Progenitor cell of endocrine pancreas (in vitro differentiated cells): ENCODE measurements around the gene BFSP2. TPM values are rescaled to one million over a fixed set of nuclear protein-coding genes. Genes with fewer than 3 reads are reported as not detected.

Experiments used
- DNase-seq: peaks from one replicate; pipeline ENCODE4 v3.0.0; 2021; ENCODE audit warnings: low spot score; ENCODE audit not compliant: unreplicated experiment
- H3K27ac Mint-ChIP-seq: 2 replicates; pipeline ENCODE4 v1.8.0; 2021; ENCODE audit warnings: mild to moderate bottlenecking, moderate library complexity, mixed read lengths
- H3K27me3 Mint-ChIP-seq: 2 replicates; pipeline ENCODE4 v1.8.0; 2021; ENCODE audit warnings: mixed read lengths
- H3K36me3 Mint-ChIP-seq: 2 replicates; pipeline ENCODE4 v1.8.0; 2022; ENCODE audit warnings: mixed read lengths; ENCODE audit not compliant: insufficient read depth
- H3K4me1 Mint-ChIP-seq: 2 replicates; pipeline ENCODE4 v1.8.0; 2021; ENCODE audit warnings: low read depth, mixed read lengths
- H3K4me3 Mint-ChIP-seq: 2 replicates; pipeline ENCODE4 v1.8.0; 2021; ENCODE audit warnings: low read depth, mild to moderate bottlenecking, moderate library complexity, mixed read lengths
- H3K9me3 Mint-ChIP-seq: 2 replicates; pipeline ENCODE4 v1.8.0; 2021; ENCODE audit warnings: low read depth, mixed read lengths
- total RNA-seq: library from RNA; stranded (reverse); gene quantifications from 2 replicates; pipeline ENCODE4 v1.2.1, GENCODE V29; 2021
- TF ChIP-seq, protein P1 (sequence below): fragments of 200-600 bp; sonication (generic); IDR thresholded peaks from one replicate; pipeline ENCODE4 v1.5.0; 2021; ENCODE audit warnings: antibody characterized with exemption, mild to moderate bottlenecking; ENCODE audit not compliant: unreplicated experiment

Gene BFSP2
- total RNA-seq, 1 donor from 2014 or later = not detected

DNA sequence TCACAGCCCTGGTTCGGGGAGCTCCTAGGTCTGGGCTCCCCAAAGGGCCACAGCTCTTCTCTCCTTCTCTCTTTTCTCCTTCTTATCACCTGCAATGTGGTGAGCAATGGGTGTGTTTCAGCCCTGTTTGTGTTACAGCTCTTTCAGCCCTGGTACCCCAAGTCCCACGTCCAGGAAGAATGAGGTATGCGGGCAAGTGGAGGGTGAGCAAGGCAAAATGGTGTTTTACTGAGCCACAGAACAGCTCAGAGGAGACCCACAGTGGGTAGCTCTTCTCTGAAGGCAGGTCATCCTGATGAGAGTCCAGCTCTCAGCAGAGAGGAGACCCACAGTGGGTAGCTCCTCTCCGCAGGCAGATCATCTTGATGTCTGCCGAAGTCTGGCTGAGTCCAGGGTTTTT lies 86.8 kb downstream of the BFSP2 start:
- Mint-ChIP-seq H3K9me3 (peaks cover 22% of the 10 kb centered on the region), H3K4me3 (no peak overlapping the region), H3K27ac (no peak overlapping the region), H3K4me1 (peaks cover 9% of the 10 kb centered on the region), H3K27me3 (no peaks in the 10 kb centered on the region), H3K36me3 (peaks cover 3% of the 10 kb centered on the region)
- DNase-seq = no peak
- TF ChIP-seq, protein P1, sequence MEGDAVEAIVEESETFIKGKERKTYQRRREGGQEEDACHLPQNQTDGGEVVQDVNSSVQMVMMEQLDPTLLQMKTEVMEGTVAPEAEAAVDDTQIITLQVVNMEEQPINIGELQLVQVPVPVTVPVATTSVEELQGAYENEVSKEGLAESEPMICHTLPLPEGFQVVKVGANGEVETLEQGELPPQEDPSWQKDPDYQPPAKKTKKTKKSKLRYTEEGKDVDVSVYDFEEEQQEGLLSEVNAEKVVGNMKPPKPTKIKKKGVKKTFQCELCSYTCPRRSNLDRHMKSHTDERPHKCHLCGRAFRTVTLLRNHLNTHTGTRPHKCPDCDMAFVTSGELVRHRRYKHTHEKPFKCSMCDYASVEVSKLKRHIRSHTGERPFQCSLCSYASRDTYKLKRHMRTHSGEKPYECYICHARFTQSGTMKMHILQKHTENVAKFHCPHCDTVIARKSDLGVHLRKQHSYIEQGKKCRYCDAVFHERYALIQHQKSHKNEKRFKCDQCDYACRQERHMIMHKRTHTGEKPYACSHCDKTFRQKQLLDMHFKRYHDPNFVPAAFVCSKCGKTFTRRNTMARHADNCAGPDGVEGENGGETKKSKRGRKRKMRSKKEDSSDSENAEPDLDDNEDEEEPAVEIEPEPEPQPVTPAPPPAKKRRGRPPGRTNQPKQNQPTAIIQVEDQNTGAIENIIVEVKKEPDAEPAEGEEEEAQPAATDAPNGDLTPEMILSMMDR = no peak

DNA sequence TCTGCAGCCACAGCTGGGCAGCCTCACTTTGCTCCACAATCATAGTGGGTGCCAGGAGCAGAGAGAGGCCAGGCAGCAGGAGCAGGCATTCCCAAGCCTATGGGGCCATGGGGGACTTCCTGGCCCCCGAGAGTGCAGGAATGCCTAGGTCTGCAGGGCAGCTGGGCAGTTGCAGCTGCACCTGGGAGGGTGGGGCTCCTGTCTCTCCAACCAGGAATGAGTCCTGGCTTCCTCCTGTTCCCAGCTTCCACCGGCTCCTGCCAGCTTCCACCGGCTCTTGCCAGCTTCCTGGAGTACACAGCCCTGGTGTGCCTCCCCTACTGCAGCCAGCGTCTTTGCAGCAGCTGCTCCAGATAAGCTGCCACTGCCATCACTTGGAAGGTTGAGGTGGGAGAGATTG lies 87.3 kb downstream of the BFSP2 start:
- H3K36me3 Mint-ChIP-seq = peaks cover 3% of the 10 kb centered on the region
- peaks cover 22% of the 10 kb centered on the region for H3K9me3 Mint-ChIP-seq
- DNase-seq = no peak
- H3K27ac Mint-ChIP-seq = no peak overlapping the region
- no peaks in the 10 kb centered on the region for H3K27me3 Mint-ChIP-seq
- H3K4me1 Mint-ChIP-seq = peaks cover 9% of the 10 kb centered on the region
- TF ChIP-seq, protein P1 = no peak
- no peak overlapping the region for H3K4me3 Mint-ChIP-seq

GRCh38 chr3:133487920-133488540 lies 88.2 kb downstream of the BFSP2 start:
- Mint-ChIP-seq H3K27ac (no peak overlapping the region), H3K27me3 (no peaks in the 10 kb centered on the region), H3K9me3 (peaks cover 22% of the 10 kb centered on the region), H3K4me3 (no peak overlapping the region), H3K36me3 (peaks cover 3% of the 10 kb centered on the region), H3K4me1 (peaks cover 9% of the 10 kb centered on the region)
- TF ChIP-seq, protein P1 = peak; percentile 38
- DNase-seq = no peak

DNA sequence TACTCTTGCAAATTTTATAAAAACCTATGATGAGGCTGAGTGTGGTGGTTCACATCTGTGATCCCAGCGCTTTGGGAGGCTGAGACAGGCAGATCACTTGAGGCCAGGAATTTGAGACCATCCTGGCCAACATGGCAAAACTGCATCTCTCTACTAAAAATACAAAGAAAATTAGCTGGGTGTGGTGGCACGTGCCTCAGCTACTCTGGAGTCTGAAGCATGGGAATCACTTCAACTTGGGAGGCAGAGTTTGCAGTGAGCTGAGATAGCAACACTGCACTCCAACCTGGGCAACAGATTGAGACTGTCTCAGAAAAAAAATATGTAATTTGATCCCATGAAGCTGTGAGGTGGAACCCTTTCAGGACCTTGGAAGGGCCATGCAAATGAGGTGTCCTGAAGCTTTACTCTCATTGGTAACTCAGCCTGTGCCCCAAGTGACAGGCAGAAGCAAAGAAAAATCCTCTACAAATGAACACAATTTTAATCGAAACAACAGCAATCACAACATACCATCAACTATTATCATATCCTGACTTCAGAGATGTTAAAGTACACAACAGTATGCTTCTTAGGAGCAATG lies 89.0 kb downstream of the BFSP2 start:
- peaks cover 9% of the 10 kb centered on the region for H3K4me1 Mint-ChIP-seq
- peaks cover 22% of the 10 kb centered on the region for H3K9me3 Mint-ChIP-seq
- no peak overlapping the region for H3K27ac Mint-ChIP-seq
- no peak for DNase-seq
- peaks cover 3% of the 10 kb centered on the region for H3K36me3 Mint-ChIP-seq
- TF ChIP-seq, protein P1 = no peak
- H3K4me3 Mint-ChIP-seq = no peak overlapping the region
- no peaks in the 10 kb centered on the region for H3K27me3 Mint-ChIP-seq

GRCh38 chr3:133489466-133490085 lies 89.7 kb downstream of the BFSP2 start:
- H3K4me1 Mint-ChIP-seq = peaks cover 9% of the 10 kb centered on the region
- H3K36me3 Mint-ChIP-seq = peaks cover 3% of the 10 kb centered on the region
- no peak overlapping the region for H3K4me3 Mint-ChIP-seq
- no peak overlapping the region for H3K27ac Mint-ChIP-seq
- TF ChIP-seq, protein P1 = no peak
- H3K27me3 Mint-ChIP-seq = no peaks in the 10 kb centered on the region
- H3K9me3 Mint-ChIP-seq = peaks cover 16% of the 10 kb centered on the region
- no peak for DNase-seq
